ENCODE results near the gene CSNK1D. TPM values are rescaled to one million over a fixed set of nuclear protein-coding genes. Genes with fewer than 3 reads are reported as not detected.

The CSNK1D gene
- total RNA-seq, 1 experiment from 2014 or later = 137 TPM

- no peaks in the 10 kb centered on the region for H3K23me2 ChIP-seq (ENCODE audit: insufficient read length, low read depth, low read length, poor library complexity, severe bottlenecking)
- H4K8ac ChIP-seq (replicated peaks; ENCODE audit: insufficient read length, low read depth, low read length) = no peak overlapping the region
- no peaks in the 10 kb centered on the region for H4K20me1 ChIP-seq (ENCODE audit: control insufficient read depth, insufficient read depth, insufficient read length)
- no peak overlapping the region for H2BK5ac ChIP-seq (ENCODE audit: insufficient read length, low read length)
- no peak overlapping the region for H2AK5ac ChIP-seq (ENCODE audit: insufficient read length, low read length)
- no peaks in the 10 kb centered on the region for H3K9me3 Mint-ChIP-seq
- no peak overlapping the region for H3K18ac ChIP-seq (ENCODE audit: insufficient read length, low read depth, low read length)
- H4K5ac ChIP-seq (ENCODE audit: insufficient read length, low read depth, low read length) = no peak overlapping the region
- no peaks in the 10 kb centered on the region for H3K27me3 Mint-ChIP-seq (ENCODE audit: low read depth)
- peak overlapping the region in 2 of 3 experiments; percentile 77 to 83; a peak in 4 of 7 replicates for H3K27ac Mint-ChIP-seq
- no peak overlapping the region for H3K4me3 Mint-ChIP-seq
- no peak overlapping the region for H2BK120ac ChIP-seq (ENCODE audit: low read depth, low read length, poor library complexity, severe bottlenecking)
- peaks cover 4% of the 10 kb centered on the region; the same call in 1 of the 2 replicates for H3K79me2 ChIP-seq (ENCODE audit: insufficient read depth, low read length)
- no peak overlapping the region for H3K4ac ChIP-seq (ENCODE audit: low read depth, low read length)
- no peak overlapping the region for H3K23ac ChIP-seq (ENCODE audit: insufficient read length, low read depth, low read length)
- H3K4me1 ChIP-seq (ENCODE audit: insufficient read depth, low read length) = no peaks in the 10 kb centered on the region
- TF ChIP-seq, protein P1, sequence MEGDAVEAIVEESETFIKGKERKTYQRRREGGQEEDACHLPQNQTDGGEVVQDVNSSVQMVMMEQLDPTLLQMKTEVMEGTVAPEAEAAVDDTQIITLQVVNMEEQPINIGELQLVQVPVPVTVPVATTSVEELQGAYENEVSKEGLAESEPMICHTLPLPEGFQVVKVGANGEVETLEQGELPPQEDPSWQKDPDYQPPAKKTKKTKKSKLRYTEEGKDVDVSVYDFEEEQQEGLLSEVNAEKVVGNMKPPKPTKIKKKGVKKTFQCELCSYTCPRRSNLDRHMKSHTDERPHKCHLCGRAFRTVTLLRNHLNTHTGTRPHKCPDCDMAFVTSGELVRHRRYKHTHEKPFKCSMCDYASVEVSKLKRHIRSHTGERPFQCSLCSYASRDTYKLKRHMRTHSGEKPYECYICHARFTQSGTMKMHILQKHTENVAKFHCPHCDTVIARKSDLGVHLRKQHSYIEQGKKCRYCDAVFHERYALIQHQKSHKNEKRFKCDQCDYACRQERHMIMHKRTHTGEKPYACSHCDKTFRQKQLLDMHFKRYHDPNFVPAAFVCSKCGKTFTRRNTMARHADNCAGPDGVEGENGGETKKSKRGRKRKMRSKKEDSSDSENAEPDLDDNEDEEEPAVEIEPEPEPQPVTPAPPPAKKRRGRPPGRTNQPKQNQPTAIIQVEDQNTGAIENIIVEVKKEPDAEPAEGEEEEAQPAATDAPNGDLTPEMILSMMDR (conservative IDR thresholded peaks at IDR 0.05) = no peak
- H3K27ac ChIP-seq (ENCODE audit: insufficient read length, low read depth, low read length) = no peak overlapping the region
- H2BK15ac ChIP-seq (ENCODE audit: low read depth, low read length) = no peak overlapping the region
- H3K9me3 ChIP-seq (ENCODE audit: control insufficient read depth, low read depth, low read length) = no peaks in the 10 kb centered on the region
- peaks cover 2% of the 10 kb centered on the region; the same call in 1 of the 2 replicates for H3K27me3 ChIP-seq (ENCODE audit: insufficient read depth, low read length)
- no peak overlapping the region for H2BK12ac ChIP-seq (ENCODE audit: insufficient read length, low read depth, low read length)
- no peak overlapping the region for H2AFZ ChIP-seq (ENCODE audit: low read length)
- WGBS (ENCODE audit: extremely low coverage, insufficient read length, low lambda C conversion rate) = no CpG with 5 or more reads among the region's 54 CpGs
- H3K79me1 ChIP-seq (ENCODE audit: insufficient read depth, low read depth, low read length, poor library complexity, severe bottlenecking) = peaks cover 18% of the 10 kb centered on the region
- H3K9ac ChIP-seq (ENCODE audit: extremely low read depth, insufficient read length, low read length) = no peak overlapping the region
- H3K4me2 ChIP-seq (ENCODE audit: insufficient read depth, insufficient read length, low read length) = no peak overlapping the region
- no peak overlapping the region for H3K14ac ChIP-seq (ENCODE audit: insufficient read depth, low read length)
- H3T11ph ChIP-seq (ENCODE audit: low read length) = no peak overlapping the region
- H3K4me1 Mint-ChIP-seq = no peaks in the 10 kb centered on the region
- H3K56ac ChIP-seq (ENCODE audit: insufficient read length, low read depth, low read length) = no peak overlapping the region
- H2BK20ac ChIP-seq (ENCODE audit: low read depth, low read length, poor library complexity, severe bottlenecking) = no peak overlapping the region
- H4K91ac ChIP-seq (ENCODE audit: insufficient read length, low read depth, low read length) = no peak overlapping the region
- DNase-seq = no peak
- H3K36me3 Mint-ChIP-seq (ENCODE audit: insufficient read depth in 1 of 3, low read depth in 3 of 3) = peaks cover 52 to 92% (median 87%) of the 10 kb centered on the region in 3 experiments; a peak in 6 of 7 replicates
Measured at GRCh38 chr17:82248815-82249674, 24.5 kb downstream of the CSNK1D start.

Data from H9 (cell line).